Measurements from ENCODE around the gene PHACTR3.

PHACTR3 gene

GRCh38 chr20:59895908-59896307, 291.6 kb downstream of the PHACTR3 start:
- H3K4me3 ChIP-seq (ENCODE audit: low read depth, low read length), result no peak overlapping the region
- TF ChIP-seq, protein P1, sequence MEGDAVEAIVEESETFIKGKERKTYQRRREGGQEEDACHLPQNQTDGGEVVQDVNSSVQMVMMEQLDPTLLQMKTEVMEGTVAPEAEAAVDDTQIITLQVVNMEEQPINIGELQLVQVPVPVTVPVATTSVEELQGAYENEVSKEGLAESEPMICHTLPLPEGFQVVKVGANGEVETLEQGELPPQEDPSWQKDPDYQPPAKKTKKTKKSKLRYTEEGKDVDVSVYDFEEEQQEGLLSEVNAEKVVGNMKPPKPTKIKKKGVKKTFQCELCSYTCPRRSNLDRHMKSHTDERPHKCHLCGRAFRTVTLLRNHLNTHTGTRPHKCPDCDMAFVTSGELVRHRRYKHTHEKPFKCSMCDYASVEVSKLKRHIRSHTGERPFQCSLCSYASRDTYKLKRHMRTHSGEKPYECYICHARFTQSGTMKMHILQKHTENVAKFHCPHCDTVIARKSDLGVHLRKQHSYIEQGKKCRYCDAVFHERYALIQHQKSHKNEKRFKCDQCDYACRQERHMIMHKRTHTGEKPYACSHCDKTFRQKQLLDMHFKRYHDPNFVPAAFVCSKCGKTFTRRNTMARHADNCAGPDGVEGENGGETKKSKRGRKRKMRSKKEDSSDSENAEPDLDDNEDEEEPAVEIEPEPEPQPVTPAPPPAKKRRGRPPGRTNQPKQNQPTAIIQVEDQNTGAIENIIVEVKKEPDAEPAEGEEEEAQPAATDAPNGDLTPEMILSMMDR (IDR thresholded peaks at IDR 0.05), result no peak
- no peaks in the 10 kb centered on the region for H3K36me3 ChIP-seq (ENCODE audit: control insufficient read depth, insufficient read depth, low read length)
- no peak overlapping the region for H3K4me2 ChIP-seq (ENCODE audit: low read length)
- no peak overlapping the region for H3K9ac ChIP-seq
- H3K27ac ChIP-seq, result no peak overlapping the region
- H3K4me1 ChIP-seq, result peaks cover 4% of the 10 kb centered on the region
- no peaks in the 10 kb centered on the region for H3K79me2 ChIP-seq
- no peaks in the 10 kb centered on the region for H3K9me3 ChIP-seq (ENCODE audit: control insufficient read depth, low read length)
- no peak overlapping the region for H2AFZ ChIP-seq
- no peaks in the 10 kb centered on the region for H3K27me3 ChIP-seq (ENCODE audit: control insufficient read depth, insufficient read depth, low read length)

Data from parathyroid adenoma (tissue), 2 donors.